Chondrocyte (in vitro differentiated cells): ENCODE results near the gene NYAP2. TPM values are rescaled to one million over a fixed set of nuclear protein-coding genes. Genes with fewer than 3 reads are reported as not detected.

Source experiments
- DNase-seq: peaks from one replicate; pipeline ENCODE4 v3.0.0; 2021; ENCODE audit warnings: mixed read lengths, low spot score
- H3K27ac Mint-ChIP-seq: one replicate; pipeline ENCODE4 v1.8.0; 2021; ENCODE audit warnings: mild to moderate bottlenecking, moderate library complexity, mixed read lengths; ENCODE audit not compliant: unreplicated experiment
- H3K27me3 Mint-ChIP-seq: 2 replicates; pipeline ENCODE4 v1.8.0; 2021; ENCODE audit warnings: low read depth, mixed read lengths
- H3K36me3 Mint-ChIP-seq: 2 replicates; pipeline ENCODE4 v1.8.0; 2021; ENCODE audit warnings: low read depth, mixed read lengths
- H3K4me1 Mint-ChIP-seq: 2 replicates; pipeline ENCODE4 v1.8.0; 2021; ENCODE audit warnings: low read depth, mild to moderate bottlenecking, mixed read lengths
- H3K4me3 Mint-ChIP-seq: one replicate; pipeline ENCODE4 v1.8.0; 2021; ENCODE audit warnings: mild to moderate bottlenecking, moderate library complexity, mixed read lengths; ENCODE audit not compliant: unreplicated experiment
- H3K9me3 Mint-ChIP-seq: 2 replicates; pipeline ENCODE4 v1.8.0; 2021; ENCODE audit warnings: low read depth, mixed read lengths
- CTCF ChIP-seq: fragments of 200-600 bp; sonication (generic); IDR thresholded peaks from 2 replicates; pipeline ENCODE4 v1.5.0; 2021; ENCODE audit warnings: antibody characterized with exemption, mild to moderate bottlenecking, moderate library complexity
- total RNA-seq: library from RNA; stranded (reverse); gene quantifications from 3 replicates; pipeline ENCODE4 v1.2.1, GENCODE V29; 2021

Gene NYAP2
- total RNA-seq, 1 donor from 2014 or later: 0.05 TPM

GRCh38 chr2:225486236-225486635, 86.7 kb downstream of the NYAP2 start:
- no peak for TF ChIP-seq CTCF
- DNase-seq: no peak
- no peaks in the 10 kb centered on the region for H3K36me3 Mint-ChIP-seq
- H3K27ac Mint-ChIP-seq: no peak overlapping the region
- H3K4me3 Mint-ChIP-seq: no peak overlapping the region
- no peaks in the 10 kb centered on the region for H3K4me1 Mint-ChIP-seq
- H3K27me3 Mint-ChIP-seq: no peaks in the 10 kb centered on the region
- no peaks in the 10 kb centered on the region for H3K9me3 Mint-ChIP-seq

- no peaks in the 10 kb centered on the region for H3K27me3 Mint-ChIP-seq
- no peak for TF ChIP-seq CTCF
- no peak overlapping the region for H3K4me3 Mint-ChIP-seq
- H3K9me3 Mint-ChIP-seq: no peaks in the 10 kb centered on the region
- H3K36me3 Mint-ChIP-seq: no peaks in the 10 kb centered on the region
- DNase-seq: no peak
- H3K27ac Mint-ChIP-seq: no peak overlapping the region
- no peaks in the 10 kb centered on the region for H3K4me1 Mint-ChIP-seq
These were observed 88.4 kb downstream of the NYAP2 start for GRCh38 chr2:225487878-225488416.

GRCh38 chr2:225488743-225489142, 89.2 kb downstream of the NYAP2 start:
- no peak overlapping the region for H3K4me3 Mint-ChIP-seq
- no peaks in the 10 kb centered on the region for H3K27me3 Mint-ChIP-seq
- H3K27ac Mint-ChIP-seq: no peak overlapping the region
- no peak for DNase-seq
- H3K4me1 Mint-ChIP-seq: no peaks in the 10 kb centered on the region
- H3K36me3 Mint-ChIP-seq: no peaks in the 10 kb centered on the region
- H3K9me3 Mint-ChIP-seq: no peaks in the 10 kb centered on the region
- no peak for TF ChIP-seq CTCF

- no peak overlapping the region for H3K4me3 Mint-ChIP-seq
- H3K27me3 Mint-ChIP-seq: no peaks in the 10 kb centered on the region
- no peaks in the 10 kb centered on the region for H3K36me3 Mint-ChIP-seq
- H3K4me1 Mint-ChIP-seq: no peaks in the 10 kb centered on the region
- H3K9me3 Mint-ChIP-seq: no peaks in the 10 kb centered on the region
- no peak for DNase-seq
- no peak overlapping the region for H3K27ac Mint-ChIP-seq
- TF ChIP-seq CTCF: no peak
These were observed 94.0 kb downstream of the NYAP2 start for GRCh38 chr2:225493420-225494099.

GRCh38 chr2:225494100-225494459, 94.6 kb downstream of the NYAP2 start:
- Mint-ChIP-seq H3K4me3 (no peak overlapping the region), H3K27me3 (no peaks in the 10 kb centered on the region), H3K36me3 (no peaks in the 10 kb centered on the region), H3K9me3 (no peaks in the 10 kb centered on the region), H3K27ac (no peak overlapping the region), H3K4me1 (no peaks in the 10 kb centered on the region)
- no peak for DNase-seq
- TF ChIP-seq CTCF: no peak
